Choroid plexus epithelial cell (primary cell): Measurements from ENCODE around the gene COG4.
"Not testable (repeated sequence)": the region's sequence is repeated elsewhere in the genome, so short reads cannot be mapped to it uniquely, and the experiment has no call there.

Experiments
- DNase-seq: peaks from one replicate; pipeline ENCODE4 v3.0.0-alpha.2; 2010; ENCODE audit warnings: low read depth
- H3K4me3 ChIP-seq: 2 replicates; pipeline ENCODE4 v1.5.1; 2011; ENCODE audit warnings: low read depth, mild to moderate bottlenecking, control low read depth, low read length, moderate library complexity
- TF ChIP-seq, protein P1 (sequence below): conservative IDR thresholded peaks from 2 replicates; pipeline ENCODE4 v1.5.1; 2011; ENCODE audit warnings: low read depth, mild to moderate bottlenecking, control low read depth, inconsistent platforms, low read length, moderate library complexity

Gene COG4

GRCh38 chr16:70457446-70458166 is 65.7 kb downstream of the COG4 start:
- no peak for DNase-seq
- H3K4me3 ChIP-seq, result no peak overlapping the region
- TF ChIP-seq, protein P1, sequence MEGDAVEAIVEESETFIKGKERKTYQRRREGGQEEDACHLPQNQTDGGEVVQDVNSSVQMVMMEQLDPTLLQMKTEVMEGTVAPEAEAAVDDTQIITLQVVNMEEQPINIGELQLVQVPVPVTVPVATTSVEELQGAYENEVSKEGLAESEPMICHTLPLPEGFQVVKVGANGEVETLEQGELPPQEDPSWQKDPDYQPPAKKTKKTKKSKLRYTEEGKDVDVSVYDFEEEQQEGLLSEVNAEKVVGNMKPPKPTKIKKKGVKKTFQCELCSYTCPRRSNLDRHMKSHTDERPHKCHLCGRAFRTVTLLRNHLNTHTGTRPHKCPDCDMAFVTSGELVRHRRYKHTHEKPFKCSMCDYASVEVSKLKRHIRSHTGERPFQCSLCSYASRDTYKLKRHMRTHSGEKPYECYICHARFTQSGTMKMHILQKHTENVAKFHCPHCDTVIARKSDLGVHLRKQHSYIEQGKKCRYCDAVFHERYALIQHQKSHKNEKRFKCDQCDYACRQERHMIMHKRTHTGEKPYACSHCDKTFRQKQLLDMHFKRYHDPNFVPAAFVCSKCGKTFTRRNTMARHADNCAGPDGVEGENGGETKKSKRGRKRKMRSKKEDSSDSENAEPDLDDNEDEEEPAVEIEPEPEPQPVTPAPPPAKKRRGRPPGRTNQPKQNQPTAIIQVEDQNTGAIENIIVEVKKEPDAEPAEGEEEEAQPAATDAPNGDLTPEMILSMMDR, result no peak

DNA sequence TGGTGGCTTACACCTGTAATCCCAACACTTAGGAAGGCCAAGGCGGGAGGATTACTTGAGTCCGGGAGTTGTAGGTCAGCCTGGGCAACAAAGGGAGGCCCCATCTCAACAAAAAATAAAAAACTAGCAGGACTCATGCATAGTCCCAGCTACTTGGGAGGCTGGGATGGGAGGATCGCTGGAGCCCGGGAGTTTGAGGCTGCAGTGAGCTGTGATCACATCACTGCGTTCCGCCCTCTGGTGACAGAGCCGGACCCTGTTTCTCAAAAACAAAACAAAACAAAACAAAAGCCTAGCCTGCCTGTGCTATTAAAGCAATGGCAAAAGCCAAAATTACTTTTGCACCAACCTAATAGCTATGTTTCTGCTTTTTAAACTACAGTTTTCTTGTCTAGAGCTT is 67.4 kb downstream of the COG4 start:
- TF ChIP-seq, protein P1, result peak; percentile 5
- H3K4me3 ChIP-seq, result no peak overlapping the region
- no peak for DNase-seq

GRCh38 chr16:70454222-70455034 is 68.9 kb downstream of the COG4 start, which contains the start of gene FCSK:
Gene FCSK (plus strand): TSS chr16:70454595. CDS start chr16:70463191, 8,596 bp downstream.
- TF ChIP-seq, protein P1, result no peak
- H3K4me3 ChIP-seq, result peak within 1 kb of the TSS; percentile 91
- peak; percentile 64 for DNase-seq

GRCh38 chr16:70453892-70454221 is 69.5 kb downstream of the COG4 start:
- TF ChIP-seq, protein P1, result no peak

GRCh38 chr16:70453117-70453891 is 70.0 kb downstream of the COG4 start:
- H3K4me3 ChIP-seq, result peak overlapping the region; percentile 91
- TF ChIP-seq, protein P1, result no peak
- DNase-seq, result no peak

More at GRCh38 chr16:70453892-70454221, 69.5 kb downstream of the COG4 start:
- peak overlapping the region; percentile 91 for H3K4me3 ChIP-seq
- no peak for DNase-seq

DNA sequence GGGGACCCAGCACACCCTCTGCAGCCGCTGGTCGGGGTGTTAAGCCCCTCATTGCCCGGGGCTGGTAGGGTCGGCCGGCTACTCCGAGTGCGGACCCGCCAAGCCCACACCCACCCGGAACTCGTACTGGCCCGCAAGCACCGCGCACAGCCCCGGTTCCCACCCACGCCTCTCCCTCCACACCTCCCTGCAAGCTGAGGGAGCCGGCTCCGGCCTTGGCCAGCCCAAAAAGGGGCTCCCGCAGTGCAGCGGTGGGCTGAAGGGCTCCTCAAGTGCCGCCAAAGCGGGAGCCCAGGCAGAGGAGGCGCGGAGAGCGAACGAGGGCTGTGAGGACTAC is 72.4 kb downstream of the COG4 start:
- H3K4me3 ChIP-seq, result peak overlapping the region; percentile 53

DNA sequence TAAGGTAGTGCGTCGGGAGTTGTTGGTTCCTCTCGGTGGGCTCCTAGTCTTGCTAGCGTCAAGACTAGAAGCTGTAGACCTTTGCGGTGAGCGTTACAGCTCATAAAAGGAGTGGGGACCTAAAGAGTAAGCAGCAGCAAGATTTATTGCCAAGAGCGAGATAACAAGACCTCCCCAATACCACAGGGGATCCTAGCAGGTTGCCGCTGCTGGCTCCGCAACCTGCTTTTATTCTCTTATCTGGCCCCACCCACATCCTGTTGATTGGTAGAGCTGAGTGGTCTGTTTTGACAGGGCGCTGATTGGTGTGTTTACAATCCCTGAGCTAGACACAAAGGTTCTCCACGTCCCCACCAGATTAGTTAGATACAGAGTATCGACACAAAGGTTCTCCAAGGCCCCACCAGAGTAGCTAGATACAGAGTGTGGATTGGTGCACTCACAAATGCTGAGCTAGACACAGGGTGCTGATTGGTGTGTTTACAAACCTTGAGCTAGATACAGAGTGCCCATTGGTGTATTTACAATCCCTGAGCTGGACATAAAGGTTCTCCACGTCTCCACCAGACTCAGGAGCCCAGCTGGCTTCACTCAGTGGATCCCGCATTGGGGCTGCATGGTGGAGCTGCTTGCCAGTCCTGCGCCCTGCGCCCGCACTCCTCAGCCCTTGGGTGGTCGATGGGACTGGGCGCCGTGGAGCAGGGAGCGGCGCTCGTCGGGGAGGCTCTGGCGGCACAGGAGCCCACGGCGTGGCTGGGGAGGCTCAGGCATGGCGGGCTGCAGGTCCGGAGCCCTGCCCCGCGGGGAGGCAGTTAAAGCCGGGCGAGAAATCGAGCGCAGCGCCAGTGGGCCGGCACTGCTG is 73.0 kb downstream of the COG4 start:
- H3K4me3 ChIP-seq, result peak overlapping the region; percentile 53
- DNase-seq, result not testable (repeated sequence)

More for the DNA sequence above, 72.4 kb downstream of the COG4 start:
- DNase-seq, result not testable (repeated sequence)
